Spinal cord (tissue), 10 donors: Measurements from ENCODE around the gene ASPN. TPM values are rescaled to one million over a fixed set of nuclear protein-coding genes. Genes with fewer than 3 reads are reported as not detected.

Source experiments
- DNase-seq, 6 donors: peaks; one replicate each; pipeline versions ENCODE4 v3.0.0 to v3.0.0-alpha.2; 2013 to 2015; ENCODE audit warnings: low spot score in 6 of 6, low read depth in 4 of 6
- H3K27ac ChIP-seq: one replicate; pipeline ENCODE4 v1.5.1; 2013; ENCODE audit warnings: low read depth, low read length, control low read depth
- H3K27me3 ChIP-seq: one replicate; pipeline ENCODE4 v1.6.1; 2013; ENCODE audit warnings: low read length; ENCODE audit not compliant: control insufficient read depth, insufficient read depth
- H3K36me3 ChIP-seq: one replicate; pipeline ENCODE4 v1.6.1; 2013; ENCODE audit warnings: low read length; ENCODE audit not compliant: control insufficient read depth, insufficient read depth
- H3K4me1 ChIP-seq: one replicate; pipeline ENCODE4 v1.6.1; 2013; ENCODE audit warnings: low read length; ENCODE audit not compliant: control insufficient read depth, insufficient read depth
- H3K4me3 ChIP-seq: one replicate; pipeline ENCODE4 v1.5.1; 2013; ENCODE audit warnings: low read depth, low read length, control low read depth
- H3K9me3 ChIP-seq: one replicate; pipeline ENCODE4 v1.6.1; 2013; ENCODE audit warnings: low read length; ENCODE audit not compliant: control insufficient read depth, insufficient read depth
- WGBS: methylation state at CpG from one replicate; pipeline ENCODE4 v1.1.5; 2013; ENCODE audit warnings: missing lambda C conversion rate; ENCODE audit not compliant: insufficient coverage; 5-methylcytosine and 5-hydroxymethylcytosine counted together
- polyA plus RNA-seq, 2 donors: library from polyadenylated mRNA; unstranded; fragments of 120-200 nt; gene quantifications; one replicate each; pipeline ENCODE4 v1.2.1, GENCODE V29; 2013; ENCODE audit not compliant: insufficient read length in 2 of 2
- total RNA-seq, 2 donors: library from RNA; depleted of rRNA in 1 of 2; stranded (reverse); fragments of 120-200 nt in 1 of 2; fragments of >200 nt in 1 of 2; gene quantifications; one replicate each; pipeline versions ENCODE4 v1.2.3 to v1.2.4, GENCODE V29; 2013 to 2014
- donor health status: healthy.

The ASPN gene
- total and polyA plus RNA-seq, 4 donors, result 12.5 to 142 (median 79.4) TPM

- no peaks in the 10 kb centered on the region for H3K36me3 ChIP-seq
- no CpG with 5 or more reads among the region's 4 CpGs for WGBS
These were observed 24.7 kb downstream of the ASPN start for GRCh38 chr9:92457576-92457975.

GRCh38 chr9:92455217-92455616 lies 27.1 kb downstream of the ASPN start:
- H3K27me3 ChIP-seq, result no peaks in the 10 kb centered on the region
- no peaks in the 10 kb centered on the region for H3K9me3 ChIP-seq

More at GRCh38 chr9:92457576-92457975, 24.7 kb downstream of the ASPN start:
- Histone ChIP-seq H3K4me3 (no peak overlapping the region), H3K27me3 (no peaks in the 10 kb centered on the region), H3K9me3 (no peaks in the 10 kb centered on the region), H3K27ac (no peak overlapping the region), H3K4me1 (no peaks in the 10 kb centered on the region)
- no peak for DNase-seq

GRCh38 chr9:92446536-92446935 lies 35.8 kb downstream of the ASPN start:
- no peaks in the 10 kb centered on the region for H3K27me3 ChIP-seq
- no peaks in the 10 kb centered on the region for H3K4me1 ChIP-seq
- H3K36me3 ChIP-seq, result no peaks in the 10 kb centered on the region
- H3K4me3 ChIP-seq, result no peak overlapping the region
- no peaks in the 10 kb centered on the region for H3K9me3 ChIP-seq
- DNase-seq, result no peak
- no peak overlapping the region for H3K27ac ChIP-seq

More at GRCh38 chr9:92455217-92455616, 27.1 kb downstream of the ASPN start:
- H3K36me3 ChIP-seq, result no peaks in the 10 kb centered on the region
- H3K27ac ChIP-seq, result no peak overlapping the region
- no peak for DNase-seq
- no peaks in the 10 kb centered on the region for H3K4me1 ChIP-seq
- no CpG with 5 or more reads among the region's 3 CpGs for WGBS
- no peak overlapping the region for H3K4me3 ChIP-seq

GRCh38 chr9:92444841-92445240 lies 37.5 kb downstream of the ASPN start:
- no peak for DNase-seq
- no peaks in the 10 kb centered on the region for H3K36me3 ChIP-seq
- no peaks in the 10 kb centered on the region for H3K4me1 ChIP-seq
- no peaks in the 10 kb centered on the region for H3K27me3 ChIP-seq
- H3K9me3 ChIP-seq, result no peaks in the 10 kb centered on the region
- WGBS, result 84% methylated on average over 4 of the region's 4 CpGs
- no peak overlapping the region for H3K4me3 ChIP-seq
- no peak overlapping the region for H3K27ac ChIP-seq

- Histone ChIP-seq H3K27me3 (no peaks in the 10 kb centered on the region), H3K4me1 (no peaks in the 10 kb centered on the region), H3K4me3 (no peak overlapping the region), H3K9me3 (no peaks in the 10 kb centered on the region), H3K36me3 (no peaks in the 10 kb centered on the region), H3K27ac (no peak overlapping the region)
- WGBS, result no CpG with 5 or more reads among the region's 6 CpGs
- DNase-seq, result no peak
These were observed 41.6 kb downstream of the ASPN start for GRCh38 chr9:92440751-92441046.

GRCh38 chr9:92439921-92440750 lies 42.2 kb downstream of the ASPN start:
- Histone ChIP-seq H3K27me3 (no peaks in the 10 kb centered on the region), H3K9me3 (no peaks in the 10 kb centered on the region), H3K4me1 (no peaks in the 10 kb centered on the region), H3K27ac (no peak overlapping the region), H3K4me3 (no peak overlapping the region), H3K36me3 (no peaks in the 10 kb centered on the region)
- 86% methylated on average over 1 of the region's 5 CpGs for WGBS
- DNase-seq, result no peak

- no peak overlapping the region for H3K4me3 ChIP-seq
- no peak overlapping the region for H3K27ac ChIP-seq
- H3K4me1 ChIP-seq, result no peaks in the 10 kb centered on the region
- H3K9me3 ChIP-seq, result no peaks in the 10 kb centered on the region
- H3K36me3 ChIP-seq, result no peaks in the 10 kb centered on the region
- H3K27me3 ChIP-seq, result no peaks in the 10 kb centered on the region
- no peak for DNase-seq
- WGBS, result no CpG with 5 or more reads among the region's 5 CpGs
These were observed 43.3 kb downstream of the ASPN start for GRCh38 chr9:92438900-92439526.

GRCh38 chr9:92435263-92435662 lies 47.0 kb downstream of the ASPN start:
- no CpG with 5 or more reads among the region's 1 CpG for WGBS
- Histone ChIP-seq H3K27ac (no peak overlapping the region), H3K4me3 (no peak overlapping the region), H3K27me3 (no peaks in the 10 kb centered on the region), H3K4me1 (no peaks in the 10 kb centered on the region), H3K9me3 (no peaks in the 10 kb centered on the region), H3K36me3 (no peaks in the 10 kb centered on the region)
- DNase-seq, result no peak

- DNase-seq, result no peak
- H3K27ac ChIP-seq, result peak overlapping the region; percentile 10
- no CpG with 5 or more reads among the region's 5 CpGs for WGBS
These were observed 49.2 kb downstream of the ASPN start for GRCh38 chr9:92432972-92433548.

GRCh38 chr9:92432350-92432749 lies 50.0 kb downstream of the ASPN start:
- no peaks in the 10 kb centered on the region for H3K27me3 ChIP-seq
- no peak overlapping the region for H3K4me3 ChIP-seq
- no peaks in the 10 kb centered on the region for H3K9me3 ChIP-seq
- no peak overlapping the region for H3K27ac ChIP-seq
- peak in 2 of 6 donors; percentile 16 to 27 for DNase-seq
- WGBS, result no CpG with 5 or more reads among the region's 5 CpGs
- H3K4me1 ChIP-seq, result no peaks in the 10 kb centered on the region
- H3K36me3 ChIP-seq, result no peaks in the 10 kb centered on the region

More at GRCh38 chr9:92432972-92433548, 49.2 kb downstream of the ASPN start:
- H3K4me3 ChIP-seq, result no peak overlapping the region
- H3K4me1 ChIP-seq, result no peaks in the 10 kb centered on the region
- H3K9me3 ChIP-seq, result no peaks in the 10 kb centered on the region
- no peaks in the 10 kb centered on the region for H3K36me3 ChIP-seq
- H3K27me3 ChIP-seq, result no peaks in the 10 kb centered on the region
